ENCODE data around the gene MGA. TPM values are rescaled to one million over a fixed set of nuclear protein-coding genes. Genes with fewer than 3 reads are reported as not detected.

MGA gene
- total and polyA plus RNA-seq, 2 donors (not counting 3 experiments of a cell fraction or from before 2014, with no cell fraction given) = 4.1 to 36.5 TPM

DNA sequence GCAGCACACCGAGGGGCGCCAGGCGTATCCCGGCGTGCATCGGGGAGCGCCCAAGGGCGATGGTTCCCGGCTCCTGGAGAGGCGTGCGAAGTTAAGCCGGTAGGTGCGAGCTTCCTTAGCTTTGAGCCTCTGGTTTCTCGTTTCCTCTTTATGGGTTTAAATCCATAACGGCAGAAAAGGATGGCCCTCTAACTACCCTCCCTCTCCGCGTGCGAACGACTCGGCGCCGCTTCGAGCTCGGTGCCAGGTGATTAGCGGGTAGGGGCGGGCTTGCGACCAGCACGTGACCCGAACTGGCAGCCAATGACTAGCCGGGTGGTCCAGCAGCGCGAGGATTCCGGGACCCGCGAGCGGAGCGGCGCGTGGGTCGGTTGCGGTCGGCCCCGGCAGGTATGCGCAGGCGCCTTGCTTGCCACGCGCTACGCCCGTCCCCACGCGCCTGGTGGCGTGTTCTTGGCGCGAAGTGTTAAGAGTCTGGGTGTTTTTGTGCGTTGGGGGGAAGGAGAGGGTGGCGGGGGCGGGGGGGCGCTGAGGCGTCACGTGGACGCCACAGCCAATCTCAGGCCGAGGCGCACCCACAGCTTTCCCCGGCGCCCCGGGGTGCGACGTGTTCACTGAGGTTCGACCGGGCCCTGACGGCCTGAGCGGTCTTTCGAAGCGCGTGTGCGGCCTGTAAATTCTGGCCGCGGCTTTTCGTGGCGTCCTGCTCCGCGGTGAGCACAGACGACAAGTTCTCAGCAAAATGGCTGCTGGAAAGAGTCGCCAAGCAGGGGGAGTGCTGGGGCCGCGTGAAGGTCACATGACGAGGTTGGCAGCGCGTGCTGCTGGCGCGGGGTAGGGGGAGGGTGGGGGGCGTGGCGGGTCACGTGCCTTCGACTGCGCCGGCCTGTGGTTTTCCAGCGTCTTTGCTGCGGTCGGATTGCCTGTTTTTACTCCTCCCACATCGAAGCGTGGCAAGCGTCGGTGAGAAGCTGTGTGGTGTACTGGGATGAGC is 38.7 kb upstream of the MGA start:
- intact Hi-C loops (cut with micrococcal nuclease) = loop anchor here (2.0 kb wide), 2 partner anchors 39 to 391 kb away; partner anchors contain the start of genes CHP1, EXD1 and MGA
- POLR2A ChIA-PET = interaction anchor here (0.6 to 0.7 kb wide), 2 partner anchors 76 to 114 kb away, joined by 5 to 7 read pairs; no protein-coding TSS in a partner anchor

DNA sequence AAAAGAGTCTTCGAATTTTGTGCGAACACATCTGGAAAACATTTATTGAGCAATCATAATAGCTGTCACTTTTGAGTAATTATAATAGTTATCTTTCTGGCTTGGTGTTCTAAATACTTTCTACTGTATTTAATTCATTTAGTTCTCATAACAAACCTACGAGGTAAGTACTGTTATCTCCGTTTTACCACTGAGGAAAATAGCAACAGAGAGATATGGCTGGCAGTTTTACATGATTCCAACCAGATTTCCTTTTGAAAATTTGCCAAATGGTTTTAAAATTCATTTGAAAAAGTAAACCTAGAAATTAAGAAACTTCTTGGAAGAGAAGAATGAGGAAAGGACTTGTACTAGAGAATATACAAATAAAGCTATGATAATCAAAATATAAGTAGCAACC is 37.3 kb upstream of the MGA start:
- Histone ChIP-seq H3K27me3 (ENCODE audit: control insufficient read depth in 2 of 2, insufficient read depth in 2 of 2, low read length in 2 of 2) (no peaks in the 10 kb centered on the region), H3K27ac (ENCODE audit: insufficient read depth, low read depth, low read length) (no peak overlapping the region), H3K4me2 (ENCODE audit: insufficient read depth, low read length) (no peak overlapping the region), H3K4me1 (ENCODE audit: control insufficient read depth, extremely low read depth, insufficient read depth, low read length) (peaks cover 4% of the 10 kb centered on the region), H3K9me1 (replicated peaks; ENCODE audit: control insufficient read depth, extremely low read depth, insufficient read depth, low read length) (no peaks in the 10 kb centered on the region), H3K79me2 (ENCODE audit: control insufficient read depth, insufficient read depth, low read length) (no peaks in the 10 kb centered on the region), H3K36me3 (ENCODE audit: control insufficient read depth in 2 of 2, extremely low read depth in 1 of 2, insufficient read depth in 2 of 2, low read length in 2 of 2) (no peaks in the 10 kb centered on the region), H3K9ac (replicated peaks; ENCODE audit: extremely low read depth, insufficient read depth, low read length) (no peak overlapping the region), H3K4me3 (replicated peaks in 1 of 3; ENCODE audit: insufficient read depth in 1 of 3, low read depth in 1 of 3, low read length in 3 of 3) (no peak overlapping the region), H3K9me3 (replicated peaks; ENCODE audit: control insufficient read depth, insufficient read depth, low read length) (no peaks in the 10 kb centered on the region), H4K20me1 (replicated peaks; ENCODE audit: control insufficient read depth, extremely low read depth, insufficient read depth, low read length) (no peaks in the 10 kb centered on the region), H2AFZ (ENCODE audit: low read depth, low read length) (no peak overlapping the region)
- ChIA-PET CTCF (no interaction called here), POLR2A (no interaction called here)
- TSS peak; percentile 33 for BruUV-seq (replicated peaks)
- DNase-seq (ENCODE audit: low read depth, low spot score) (no peak), FAIRE-seq (no peak)
- dilution Hi-C loops (cut with MboI; ENCODE audit: extremely low pct_ligation_motif_present, low sequenced_read_pairs) (no loop called here), intact Hi-C loops (cut with micrococcal nuclease) (no loop called here)
- TF ChIP-seq MYC (IDR thresholded peaks at IDR 0.05; ENCODE audit: low read depth, low read length) = no peak
- TF ChIP-seq, protein P1, sequence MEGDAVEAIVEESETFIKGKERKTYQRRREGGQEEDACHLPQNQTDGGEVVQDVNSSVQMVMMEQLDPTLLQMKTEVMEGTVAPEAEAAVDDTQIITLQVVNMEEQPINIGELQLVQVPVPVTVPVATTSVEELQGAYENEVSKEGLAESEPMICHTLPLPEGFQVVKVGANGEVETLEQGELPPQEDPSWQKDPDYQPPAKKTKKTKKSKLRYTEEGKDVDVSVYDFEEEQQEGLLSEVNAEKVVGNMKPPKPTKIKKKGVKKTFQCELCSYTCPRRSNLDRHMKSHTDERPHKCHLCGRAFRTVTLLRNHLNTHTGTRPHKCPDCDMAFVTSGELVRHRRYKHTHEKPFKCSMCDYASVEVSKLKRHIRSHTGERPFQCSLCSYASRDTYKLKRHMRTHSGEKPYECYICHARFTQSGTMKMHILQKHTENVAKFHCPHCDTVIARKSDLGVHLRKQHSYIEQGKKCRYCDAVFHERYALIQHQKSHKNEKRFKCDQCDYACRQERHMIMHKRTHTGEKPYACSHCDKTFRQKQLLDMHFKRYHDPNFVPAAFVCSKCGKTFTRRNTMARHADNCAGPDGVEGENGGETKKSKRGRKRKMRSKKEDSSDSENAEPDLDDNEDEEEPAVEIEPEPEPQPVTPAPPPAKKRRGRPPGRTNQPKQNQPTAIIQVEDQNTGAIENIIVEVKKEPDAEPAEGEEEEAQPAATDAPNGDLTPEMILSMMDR (IDR thresholded peaks at IDR 0.05; ENCODE audit: extremely low read depth in 1 of 2, insufficient read depth in 1 of 2, low read depth in 1 of 2, low read length in 2 of 2) = no peak
- TF ChIP-seq, protein P2, sequence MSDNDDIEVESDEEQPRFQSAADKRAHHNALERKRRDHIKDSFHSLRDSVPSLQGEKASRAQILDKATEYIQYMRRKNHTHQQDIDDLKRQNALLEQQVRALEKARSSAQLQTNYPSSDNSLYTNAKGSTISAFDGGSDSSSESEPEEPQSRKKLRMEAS (IDR thresholded peaks at IDR 0.05; ENCODE audit: insufficient read depth, insufficient read length) = no peak
- no peak for TF ChIP-seq POLR2A (IDR thresholded peaks at IDR 0.05; ENCODE audit: low read depth, low read length)
- TF ChIP-seq FOS (IDR thresholded peaks at IDR 0.05; ENCODE audit: borderline replicate concordance, insufficient read depth, low read length) = no peak
- TF ChIP-seq GATA2 (IDR thresholded peaks at IDR 0.05; ENCODE audit: insufficient read depth, insufficient read length, low read depth, low read length) = no peak
- no peak for TF ChIP-seq POLR2AphosphoS5 (IDR thresholded peaks at IDR 0.05; ENCODE audit: insufficient read depth, low read depth, low read length)
- no peak for TF ChIP-seq JUN (IDR thresholded peaks at IDR 0.05; ENCODE audit: borderline replicate concordance, insufficient read depth, insufficient read length, low read depth)
- TF ChIP-seq EZH2 (IDR thresholded peaks at IDR 0.05; ENCODE audit: borderline replicate concordance, low read depth, low read length, severe bottlenecking) = no peak

More for the DNA sequence above, 38.7 kb upstream of the MGA start:
- peak; percentile 80 for DNase-seq (ENCODE audit: low read depth, low spot score)
- dilution Hi-C loops (cut with MboI; ENCODE audit: extremely low pct_ligation_motif_present, low sequenced_read_pairs) = no loop called here
- peak overlapping the region; percentile 47 for H3K9ac ChIP-seq (replicated peaks; ENCODE audit: extremely low read depth, insufficient read depth, low read length)
- H3K4me3 ChIP-seq (replicated peaks in 1 of 3; ENCODE audit: insufficient read depth in 1 of 3, low read depth in 1 of 3, low read length in 3 of 3) = peak overlapping the region; percentile 19 to 39 (median 28)
- H3K9me3 ChIP-seq (replicated peaks; ENCODE audit: control insufficient read depth, insufficient read depth, low read length) = no peaks in the 10 kb centered on the region
- no peak overlapping the region for H3K27ac ChIP-seq (ENCODE audit: insufficient read depth, low read depth, low read length)
- H3K36me3 ChIP-seq (ENCODE audit: control insufficient read depth in 2 of 2, extremely low read depth in 1 of 2, insufficient read depth in 2 of 2, low read length in 2 of 2) = no peaks in the 10 kb centered on the region
- TSS peak; percentile 7 for BruUV-seq (replicated peaks)
- peak overlapping the region; percentile 66 for H2AFZ ChIP-seq (ENCODE audit: low read depth, low read length)
- H3K4me2 ChIP-seq (ENCODE audit: insufficient read depth, low read length) = peak overlapping the region; percentile 68
- peak; percentile 79 for FAIRE-seq
- H3K9me1 ChIP-seq (replicated peaks; ENCODE audit: control insufficient read depth, extremely low read depth, insufficient read depth, low read length) = no peaks in the 10 kb centered on the region
- CTCF ChIA-PET = interaction anchor here (0.6 to 2.1 kb wide), 3 partner anchors 18 to 61 kb away, joined by 3 to 11 read pairs (median 3); no protein-coding TSS in a partner anchor
- no peaks in the 10 kb centered on the region for H4K20me1 ChIP-seq (replicated peaks; ENCODE audit: control insufficient read depth, extremely low read depth, insufficient read depth, low read length)
- no peak for TF ChIP-seq POLR2AphosphoS5 (IDR thresholded peaks at IDR 0.05; ENCODE audit: insufficient read depth, low read depth, low read length)
- no peak for TF ChIP-seq MYC (IDR thresholded peaks at IDR 0.05; ENCODE audit: low read depth, low read length)
- peak; percentile 22 for TF ChIP-seq POLR2A (IDR thresholded peaks at IDR 0.05; ENCODE audit: low read depth, low read length)
- TF ChIP-seq, protein P2 (IDR thresholded peaks at IDR 0.05; ENCODE audit: insufficient read depth, insufficient read length) = peak; percentile 94
- no peaks in the 10 kb centered on the region for H3K79me2 ChIP-seq (ENCODE audit: control insufficient read depth, insufficient read depth, low read length)
- H3K4me1 ChIP-seq (ENCODE audit: control insufficient read depth, extremely low read depth, insufficient read depth, low read length) = peaks cover 4% of the 10 kb centered on the region
- no peaks in the 10 kb centered on the region for H3K27me3 ChIP-seq (ENCODE audit: control insufficient read depth in 2 of 2, insufficient read depth in 2 of 2, low read length in 2 of 2)

Measured in endothelial cell of umbilical vein (primary cell).